Naive thymus-derived CD4-positive, alpha-beta T cell (primary cell): ENCODE results near the gene ARMC2. TPM values are rescaled to one million over a fixed set of nuclear protein-coding genes. Genes with fewer than 3 reads are reported as not detected.
A peak's percentile ranks its signal among the peaks of the same experiment; 100 is the strongest.

Experiments used
- ATAC-seq: fragments of 150-1000 bp; cut with Tn5 transposase; 2 replicates; pipeline ENCODE4 v1.10.0; 2021; ENCODE audit warnings: mild to moderate bottlenecking, moderate library complexity
- CTCF ChIA-PET: fragments of 350-600 bp; sonication (Branson Sonifier 250); formaldehyde crosslinking; loops from one replicate; lab custom pipeline; 2021; ENCODE audit warnings: antibody characterized with exemption; lab: Charles Lee
- POLR2A ChIA-PET: fragments of 350-600 bp; sonication (Branson Sonifier 250); formaldehyde crosslinking; loops from one replicate; lab custom pipeline; 2021; ENCODE audit warnings: antibody characterized with exemption, inconsistent platforms; lab: Charles Lee
- DNase-seq, 9 donors: peaks; one replicate each; pipeline versions ENCODE4 v3.0.0 to v3.0.0-alpha.2; 2020 to 2022; ENCODE audit warnings: mixed read lengths in 1 of 9
- H3K27ac ChIP-seq: one replicate; pipeline ENCODE4 v1.7.0; 2013; ENCODE audit warnings: mild to moderate bottlenecking, low read depth, low read length, moderate library complexity
- H3K27me3 ChIP-seq, 2 donors: one replicate each; pipeline ENCODE4 v1.7.0; 2013; ENCODE audit warnings: low read length in 2 of 2, mild to moderate bottlenecking in 2 of 2, moderate library complexity in 2 of 2; ENCODE audit not compliant: control insufficient read depth in 2 of 2, insufficient read depth in 2 of 2
- H3K36me3 ChIP-seq, 3 experiments: 1 replicate in 2 of 3; 2 replicates in 1 of 3; pipeline ENCODE4 v1.7.0; 2013; ENCODE audit warnings: low read length in 3 of 3, mild to moderate bottlenecking in 3 of 3, moderate library complexity in 1 of 3; ENCODE audit not compliant: insufficient read depth in 3 of 3, control insufficient read depth in 2 of 3
- H3K4me1 ChIP-seq, 2 donors: one replicate each; pipeline ENCODE4 v1.7.0; 2013; ENCODE audit warnings: low read length in 2 of 2, mild to moderate bottlenecking in 2 of 2, moderate library complexity in 1 of 2; ENCODE audit not compliant: control insufficient read depth in 2 of 2, insufficient read depth in 2 of 2
- H3K4me3 ChIP-seq: 2 replicates; pipeline ENCODE4 v1.7.0; 2013; ENCODE audit warnings: mild to moderate bottlenecking, low read length
- H3K9me3 ChIP-seq, 3 experiments: 1 replicate in 2 of 3; 2 replicates in 1 of 3; pipeline ENCODE4 v1.7.0; 2013; ENCODE audit warnings: low read length in 3 of 3; ENCODE audit not compliant: control insufficient read depth in 2 of 3
- H3K27ac Mint-ChIP-seq, 9 donors: one replicate each; pipeline ENCODE4 v1.8.0; 2020 to 2022; ENCODE audit warnings: mixed read lengths in 9 of 9, mild to moderate bottlenecking in 8 of 9, moderate library complexity in 5 of 9, inconsistent platforms in 2 of 9
- H3K27me3 Mint-ChIP-seq, 5 donors: one replicate each; pipeline ENCODE4 v1.8.0; 2021 to 2022; ENCODE audit warnings: mixed read lengths in 5 of 5, mild to moderate bottlenecking in 1 of 5
- H3K36me3 Mint-ChIP-seq, 5 donors: one replicate each; pipeline ENCODE4 v1.8.0; 2020 to 2022; ENCODE audit warnings: mixed read lengths in 5 of 5, mild to moderate bottlenecking in 3 of 5, inconsistent platforms in 1 of 5
- H3K4me1 Mint-ChIP-seq, 7 donors: one replicate each; pipeline ENCODE4 v1.8.0; 2020 to 2022; ENCODE audit warnings: mixed read lengths in 7 of 7, mild to moderate bottlenecking in 3 of 7, inconsistent platforms in 1 of 7
- H3K4me3 Mint-ChIP-seq, 10 donors: one replicate each; pipeline ENCODE4 v1.8.0; 2020 to 2022; ENCODE audit warnings: mild to moderate bottlenecking in 10 of 10, mixed read lengths in 10 of 10, moderate library complexity in 6 of 10, inconsistent platforms in 2 of 10
- H3K9me3 Mint-ChIP-seq, 11 donors: one replicate each; pipeline ENCODE4 v1.8.0; 2020 to 2022; ENCODE audit warnings: mixed read lengths in 11 of 11, mild to moderate bottlenecking in 4 of 11, inconsistent platforms in 1 of 11, moderate library complexity in 1 of 11
- intact Hi-C, 2 donors: fragments of 100-400 bp; cut with micrococcal nuclease; formaldehyde crosslinking; loops; one replicate each; pipeline ENCODE4 v1.15.1; 2023
- polyA plus RNA-seq, 2 donors: library from polyadenylated mRNA; unstranded; fragments of 300-500 nt; fragmentation: Illumina TruSeq; gene quantifications; one replicate each; pipeline ENCODE4 v1.2.3, GENCODE V29; 2021
- total RNA-seq, 6 experiments: library from RNA in 5 of 6; stranded (reverse) in 5 of 6; gene quantifications; 1 replicate in 5 of 6; 2 replicates in 1 of 6; pipeline ENCODE4 v1.2.3 and lab custom pipeline; 2021 to 2026

The ARMC2 gene
- total and polyA plus RNA-seq, 7 experiments from 2014 or later, result 3.6 to 12.7 (median 7.1) TPM

- ChIA-PET POLR2A (interaction anchor here (0.5 to 6.1 kb wide), 25 partner anchors 8 to 1486 kb away, joined by 3 to 67 read pairs (median 5); partner anchors contain the start of genes CEP57L1, SESN1 and SNX3), CTCF (interaction anchor here (0.5 to 8.4 kb wide), 5 partner anchors 9 to 131 kb away, joined by 3 to 57 read pairs (median 3); no protein-coding TSS in a partner anchor)
- H3K9me3 Mint-ChIP-seq, result peaks cover 0 to 1% (median 0%) of the 10 kb centered on the region in 11 donors
- peaks cover 16 to 47% of the 10 kb centered on the region in 2 donors for H3K4me1 ChIP-seq
- H3K27me3 Mint-ChIP-seq, result peaks cover 0 to 3% (median 0%) of the 10 kb centered on the region in 5 donors
- peak overlapping the region; percentile 99 for H3K27ac ChIP-seq
- ATAC-seq (no peak), DNase-seq (peak in 3 of 9 donors; percentile 9 to 12 (median 10))
- H3K36me3 ChIP-seq, result peaks cover 0 to 5% (median 0%) of the 10 kb centered on the region in 3 experiments
- peak overlapping the region; percentile 84 for H3K4me3 ChIP-seq
- H3K9me3 ChIP-seq, result no peaks in the 10 kb centered on the region
- peak overlapping the region; percentile 91 to 99 (median 96) for H3K4me3 Mint-ChIP-seq
- peaks cover 26 to 82% (median 72%) of the 10 kb centered on the region in 7 donors for H3K4me1 Mint-ChIP-seq
- intact Hi-C loops, result loop anchor here (1.0 to 10.0 kb wide), 25 partner anchors 8 to 1983 kb away; partner anchors contain the start of genes CD164 (in 2 of the 2), CEP57L1 (in 2 of the 2), AFG1L (in 1 of the 2) and AK9 (in 1 of the 2)
- no peaks in the 10 kb centered on the region for H3K27me3 ChIP-seq
- peak overlapping the region; percentile 94 to 100 (median 98) for H3K27ac Mint-ChIP-seq
- peaks cover 0 to 12% (median 0%) of the 10 kb centered on the region in 5 donors for H3K36me3 Mint-ChIP-seq
Observed at GRCh38 chr6:109009962-109010704, 161.9 kb downstream of the ARMC2 start.

- intact Hi-C loops, result loop anchor here in 1 of 2 donors (1.0 to 10.0 kb wide), 2 partner anchors 8 to 1864 kb away; partner anchors contain the start of gene AMD1
- no peak overlapping the region for H3K4me3 ChIP-seq
Observed at GRCh38 chr6:109010705-109011102, 162.5 kb downstream of the ARMC2 start.

GRCh38 chr6:109013656-109014305, 165.6 kb downstream of the ARMC2 start:
- intact Hi-C loops, result loop anchor here in 1 of 2 donors (1.0 to 10.0 kb wide), 3 partner anchors 8 to 1861 kb away; partner anchors contain the start of gene AMD1
- ATAC-seq (no peak), DNase-seq (peak in 3 of 9 donors; percentile 9 to 24 (median 11))
- Histone ChIP-seq H3K36me3 (peaks cover 0 to 5% (median 0%) of the 10 kb centered on the region in 3 experiments), H3K4me1 (peaks cover 4 to 37% of the 10 kb centered on the region in 2 donors), H3K27ac (peak overlapping the region; percentile 63), H3K4me3 (no peak overlapping the region), H3K9me3 (no peaks in the 10 kb centered on the region), H3K27me3 (no peaks in the 10 kb centered on the region)
- ChIA-PET POLR2A (interaction anchor here (0.6 to 6.1 kb wide), 6 partner anchors 46 to 188 kb away, joined by 3 to 67 read pairs (median 4); no protein-coding TSS in a partner anchor), CTCF (interaction anchor here (1.3 to 8.4 kb wide), 3 partner anchors 23 to 59 kb away, joined by 3 to 57 read pairs (median 6); no protein-coding TSS in a partner anchor)
- Mint-ChIP-seq H3K9me3 (peaks cover 0 to 1% (median 0%) of the 10 kb centered on the region in 11 donors), H3K4me1 (peaks cover 25 to 69% (median 57%) of the 10 kb centered on the region in 7 donors), H3K4me3 (peak overlapping the region in 8 of 10 donors; percentile 14 to 77 (median 52)), H3K27me3 (peaks cover 0 to 9% (median 0%) of the 10 kb centered on the region in 5 donors), H3K27ac (peak overlapping the region in 8 of 9 donors; percentile 78 to 92 (median 88)), H3K36me3 (peaks cover 0 to 2% (median 0%) of the 10 kb centered on the region in 5 donors)

More at GRCh38 chr6:109010705-109011102, 162.5 kb downstream of the ARMC2 start:
- Histone ChIP-seq H3K4me1 (peaks cover 13 to 48% of the 10 kb centered on the region in 2 donors), H3K9me3 (no peaks in the 10 kb centered on the region), H3K27me3 (no peaks in the 10 kb centered on the region), H3K36me3 (peaks cover 0 to 5% (median 0%) of the 10 kb centered on the region in 3 experiments), H3K27ac (peak overlapping the region; percentile 99)
- DNase-seq, result no peak
- peak overlapping the region in 9 of 10 donors; percentile 35 to 99 (median 96) for H3K4me3 Mint-ChIP-seq
- peaks cover 30 to 82% (median 72%) of the 10 kb centered on the region in 7 donors for H3K4me1 Mint-ChIP-seq
- no peak for ATAC-seq
- peaks cover 0 to 12% (median 0%) of the 10 kb centered on the region in 5 donors for H3K36me3 Mint-ChIP-seq
- ChIA-PET POLR2A (interaction anchor here (0.6 to 6.1 kb wide), 20 partner anchors 8 to 1188 kb away, joined by 3 to 67 read pairs (median 6); partner anchors contain the start of genes CEP57L1 and SESN1), CTCF (interaction anchor here (0.5 to 8.4 kb wide), 3 partner anchors 8 to 362 kb away, joined by 3 to 57 read pairs (median 3); no protein-coding TSS in a partner anchor)
- H3K27ac Mint-ChIP-seq, result peak overlapping the region in 8 of 9 donors; percentile 96 to 100 (median 98)
- H3K9me3 Mint-ChIP-seq, result peaks cover 0 to 1% (median 0%) of the 10 kb centered on the region in 11 donors
- peaks cover 0 to 9% (median 0%) of the 10 kb centered on the region in 5 donors for H3K27me3 Mint-ChIP-seq

GRCh38 chr6:109014606-109015005, 166.4 kb downstream of the ARMC2 start:
- H3K27me3 ChIP-seq, result no peaks in the 10 kb centered on the region
- H3K9me3 ChIP-seq, result no peaks in the 10 kb centered on the region
- Mint-ChIP-seq H3K4me3 (peak overlapping the region in 7 of 10 donors; percentile 12 to 70 (median 52)), H3K4me1 (peaks cover 24 to 77% (median 65%) of the 10 kb centered on the region in 7 donors), H3K36me3 (peaks cover 0 to 2% (median 0%) of the 10 kb centered on the region in 5 donors), H3K27ac (peak overlapping the region in 8 of 9 donors; percentile 78 to 90 (median 87)), H3K27me3 (peaks cover 0 to 9% (median 0%) of the 10 kb centered on the region in 5 donors), H3K9me3 (peaks cover 0 to 1% (median 0%) of the 10 kb centered on the region in 11 donors)
- DNase-seq (no peak), ATAC-seq (no peak)
- peaks cover 10 to 43% of the 10 kb centered on the region in 2 donors for H3K4me1 ChIP-seq
- POLR2A ChIA-PET, result interaction anchor here (0.7 to 1.1 kb wide), 7 partner anchors 14 to 80 kb away, joined by 3 to 6 read pairs (median 3); partner anchors contain the start of genes CEP57L1 and SESN1
- H3K4me3 ChIP-seq, result no peak overlapping the region
- no peaks in the 10 kb centered on the region for H3K36me3 ChIP-seq
- CTCF ChIA-PET, result interaction anchor here (1.2 to 8.4 kb wide), 4 partner anchors 16 to 58 kb away, joined by 3 to 57 read pairs (median 6); no protein-coding TSS in a partner anchor
- intact Hi-C loops, result loop anchor here in 1 of 2 donors (1.0 to 10.0 kb wide), 3 partner anchors 8 to 1860 kb away; partner anchors contain the start of gene AMD1
- H3K27ac ChIP-seq, result peak overlapping the region; percentile 63

- DNase-seq, result peak in 1 of 9 donors; percentile 11
- H3K4me1 Mint-ChIP-seq, result peaks cover 19 to 77% (median 70%) of the 10 kb centered on the region in 7 donors
- peaks cover 0 to 2% (median 0%) of the 10 kb centered on the region in 5 donors for H3K36me3 Mint-ChIP-seq
- intact Hi-C loops, result loop anchor here in 1 of 2 donors (10.0 kb wide), 1 partner anchor 1860 kb away; the partner anchor contains the start of gene AMD1
- POLR2A ChIA-PET, result interaction anchor here (0.7 to 1.1 kb wide), 6 partner anchors 13 to 80 kb away, joined by 3 to 5 read pairs (median 3); partner anchors contain the start of genes CEP57L1 and SESN1
- H3K4me3 Mint-ChIP-seq, result peak overlapping the region in 6 of 10 donors; percentile 16 to 70 (median 29)
- H3K27ac Mint-ChIP-seq, result peak overlapping the region in 8 of 9 donors; percentile 10 to 90 (median 84)
- CTCF ChIA-PET, result interaction anchor here (1.2 to 8.4 kb wide), 2 partner anchors 16 to 57 kb away, joined by 5 to 57 read pairs; no protein-coding TSS in a partner anchor
- H3K27me3 ChIP-seq, result no peaks in the 10 kb centered on the region
- peaks cover 0 to 9% (median 0%) of the 10 kb centered on the region in 5 donors for H3K27me3 Mint-ChIP-seq
- no peaks in the 10 kb centered on the region for H3K9me3 ChIP-seq
- no peak overlapping the region for H3K4me3 ChIP-seq
- H3K4me1 ChIP-seq, result peaks cover 15 to 49% of the 10 kb centered on the region in 2 donors
- no peak for ATAC-seq
- H3K9me3 Mint-ChIP-seq, result peaks cover 0 to 1% (median 0%) of the 10 kb centered on the region in 11 donors
- H3K27ac ChIP-seq, result peak overlapping the region; percentile 63
- H3K36me3 ChIP-seq, result no peaks in the 10 kb centered on the region
Observed at GRCh38 chr6:109015176-109015575, 167.0 kb downstream of the ARMC2 start.
